Activated naive CD4-positive, alpha-beta T cell treated with anti-CD3 and anti-CD28 coated beads, Interleukin-2, amount 50 U/mL, for 24 hours (primary cell): Measurements from ENCODE around the gene DPH6.

Source experiments
- H3K27ac Mint-ChIP-seq: one replicate; pipeline ENCODE4 v1.8.0; 2021; ENCODE audit warnings: mild to moderate bottlenecking, mixed read lengths
- H3K27me3 Mint-ChIP-seq: one replicate; pipeline ENCODE4 v1.8.0; 2021; ENCODE audit warnings: mixed read lengths
- H3K36me3 Mint-ChIP-seq: one replicate; pipeline ENCODE4 v1.8.0; 2021; ENCODE audit warnings: mixed read lengths
- H3K4me1 Mint-ChIP-seq: one replicate; pipeline ENCODE4 v1.8.0; 2021; ENCODE audit warnings: mixed read lengths
- H3K4me3 Mint-ChIP-seq: one replicate; pipeline ENCODE4 v1.8.0; 2021; ENCODE audit warnings: mild to moderate bottlenecking, mixed read lengths
- H3K9me3 Mint-ChIP-seq: one replicate; pipeline ENCODE4 v1.8.0; 2021; ENCODE audit warnings: mixed read lengths

DPH6 gene

GRCh38 chr15:35550957-35551356 is 5.0 kb upstream of the DPH6 start:
- no peak overlapping the region for H3K4me3 Mint-ChIP-seq
- no peak overlapping the region for H3K27ac Mint-ChIP-seq
- no peaks in the 10 kb centered on the region for H3K36me3 Mint-ChIP-seq
- H3K9me3 Mint-ChIP-seq = no peaks in the 10 kb centered on the region
- no peaks in the 10 kb centered on the region for H3K27me3 Mint-ChIP-seq
- H3K4me1 Mint-ChIP-seq = peaks cover 11% of the 10 kb centered on the region

- Mint-ChIP-seq H3K36me3 (no peaks in the 10 kb centered on the region), H3K4me3 (no peak overlapping the region), H3K4me1 (peaks cover 22% of the 10 kb centered on the region), H3K27me3 (no peaks in the 10 kb centered on the region), H3K27ac (no peak overlapping the region), H3K9me3 (no peaks in the 10 kb centered on the region)
These were observed 3.6 kb upstream of the DPH6 start for GRCh38 chr15:35549567-35549966.

DNA sequence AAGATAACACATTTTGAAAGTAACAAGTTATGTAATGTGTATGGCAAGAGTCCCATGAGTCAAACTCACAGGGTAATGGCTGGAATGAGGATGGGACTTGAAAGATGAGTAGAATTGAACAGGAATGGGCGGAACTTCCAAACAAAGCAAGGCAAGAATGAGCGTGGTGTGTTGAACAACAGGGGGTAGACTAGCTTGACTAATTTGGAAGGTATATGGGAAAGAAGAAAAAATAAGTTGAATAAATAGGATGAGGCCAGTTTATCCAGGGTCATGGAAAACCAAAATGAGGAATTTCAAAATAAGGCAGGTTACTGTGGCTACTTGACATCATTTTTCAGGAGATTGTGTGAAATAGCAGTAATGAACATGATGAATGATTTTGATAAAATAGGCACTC is 2.5 kb upstream of the DPH6 start:
- H3K27me3 Mint-ChIP-seq = no peaks in the 10 kb centered on the region
- H3K4me3 Mint-ChIP-seq = no peak overlapping the region
- peaks cover 28% of the 10 kb centered on the region for H3K4me1 Mint-ChIP-seq
- H3K36me3 Mint-ChIP-seq = no peaks in the 10 kb centered on the region
- no peak overlapping the region for H3K27ac Mint-ChIP-seq
- no peaks in the 10 kb centered on the region for H3K9me3 Mint-ChIP-seq

GRCh38 chr15:35547775-35548364 is 1.9 kb upstream of the DPH6 start:
- Mint-ChIP-seq H3K4me1 (peaks cover 29% of the 10 kb centered on the region), H3K27me3 (no peaks in the 10 kb centered on the region), H3K4me3 (no peak overlapping the region), H3K36me3 (no peaks in the 10 kb centered on the region), H3K9me3 (no peaks in the 10 kb centered on the region), H3K27ac (peak overlapping the region; percentile 20)

DNA sequence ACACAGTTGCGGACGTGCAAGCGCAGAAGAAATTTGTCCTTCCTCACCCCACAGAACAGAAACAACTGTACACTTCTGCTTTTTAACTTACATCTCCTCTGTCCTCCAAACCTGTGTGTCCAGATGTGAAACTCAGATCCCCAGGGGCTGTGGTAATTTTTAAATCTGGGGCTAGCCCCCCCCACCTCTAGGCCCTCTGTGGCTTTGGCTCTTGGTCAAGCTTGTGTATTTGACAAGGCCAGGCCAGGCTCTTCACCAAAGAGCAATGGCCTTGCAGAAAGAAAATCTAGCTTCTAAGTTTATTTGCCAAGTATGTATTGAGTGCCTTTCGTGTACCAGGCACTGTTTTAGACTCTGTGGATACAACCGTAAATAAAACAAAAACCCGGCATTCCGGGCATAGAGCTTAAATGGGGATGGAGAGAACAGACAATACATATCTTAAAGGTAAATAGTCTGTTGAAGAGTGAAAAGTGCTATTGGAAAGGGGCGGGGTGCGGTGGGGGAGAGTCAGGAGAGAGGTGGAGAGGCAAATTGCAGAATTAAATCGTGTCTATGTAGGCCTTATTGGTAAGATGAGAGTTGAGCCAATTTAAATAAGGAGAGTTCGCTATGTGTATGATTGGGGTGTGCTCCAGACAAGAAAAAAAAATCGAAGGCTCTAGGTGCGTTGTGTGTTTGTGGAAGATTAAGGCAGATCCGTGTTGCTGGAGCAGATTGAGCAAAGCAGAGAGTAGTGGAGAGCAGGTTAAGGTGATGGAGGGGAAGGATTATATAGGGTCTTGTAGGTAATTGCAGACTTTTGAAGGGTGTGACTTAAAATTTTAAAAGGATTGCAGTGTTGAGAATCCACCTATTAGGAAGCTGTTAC is 781 bp upstream of the DPH6 start:
- Mint-ChIP-seq H3K9me3 (no peaks in the 10 kb centered on the region), H3K4me3 (peak overlapping the region; percentile 100), H3K27ac (peak overlapping the region; percentile 93), H3K27me3 (no peaks in the 10 kb centered on the region), H3K4me1 (peaks cover 29% of the 10 kb centered on the region), H3K36me3 (no peaks in the 10 kb centered on the region)

DNA sequence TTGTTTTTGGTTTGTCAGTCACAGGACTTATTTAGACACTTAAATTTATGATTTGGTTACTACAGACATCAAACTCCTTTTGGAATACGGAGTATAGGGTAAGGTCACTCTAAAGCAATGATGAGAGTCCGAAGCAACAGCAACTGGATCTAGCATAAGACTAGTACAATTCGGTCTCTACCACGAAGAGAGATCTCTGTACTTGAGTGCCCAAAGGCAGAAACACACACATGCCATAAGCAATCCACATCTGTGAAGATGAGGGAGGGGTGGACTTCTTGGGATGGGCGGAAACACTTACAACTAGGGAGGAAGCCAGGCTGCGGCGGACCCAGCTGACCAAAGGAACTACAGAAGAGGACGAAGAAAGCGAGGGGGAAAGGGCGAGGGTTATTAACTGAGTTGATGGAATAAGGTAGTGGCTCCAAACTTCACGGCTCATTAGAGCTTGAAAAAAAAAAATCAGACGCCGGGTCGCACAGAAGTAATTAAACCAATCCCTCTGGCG is 595 bp downstream of the DPH6 start:
- no peaks in the 10 kb centered on the region for H3K9me3 Mint-ChIP-seq
- peak overlapping the region; percentile 100 for H3K27ac Mint-ChIP-seq
- peaks cover 2% of the 10 kb centered on the region for H3K36me3 Mint-ChIP-seq
- peak overlapping the region; percentile 100 for H3K4me3 Mint-ChIP-seq
- H3K27me3 Mint-ChIP-seq = no peaks in the 10 kb centered on the region
- peaks cover 33% of the 10 kb centered on the region for H3K4me1 Mint-ChIP-seq

- no peak overlapping the region for H3K27ac Mint-ChIP-seq
- H3K27me3 Mint-ChIP-seq = no peaks in the 10 kb centered on the region
- H3K4me3 Mint-ChIP-seq = no peak overlapping the region
- H3K36me3 Mint-ChIP-seq = peaks cover 2% of the 10 kb centered on the region
- peaks cover 21% of the 10 kb centered on the region for H3K4me1 Mint-ChIP-seq
- H3K9me3 Mint-ChIP-seq = no peaks in the 10 kb centered on the region
These were observed 5.1 kb downstream of the DPH6 start for GRCh38 chr15:35540885-35541284.

DNA sequence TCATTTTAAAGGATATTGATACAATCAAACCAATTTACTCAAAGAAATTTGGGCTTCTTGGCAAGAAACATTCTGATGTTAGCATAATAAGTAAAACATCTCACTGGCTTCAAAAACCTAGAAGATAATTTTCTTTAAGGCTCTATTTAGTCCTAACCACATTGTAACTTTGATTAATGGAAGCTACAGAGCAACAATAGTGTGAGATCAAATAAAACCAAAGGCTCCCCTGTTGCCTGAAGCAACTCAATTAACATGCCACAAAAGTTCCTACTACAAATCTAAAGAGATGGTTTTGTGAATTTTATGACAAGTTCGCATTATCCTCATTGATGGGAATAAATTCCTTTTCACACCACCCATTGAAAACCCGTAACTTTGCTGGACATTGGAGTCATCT is 5.9 kb downstream of the DPH6 start:
- Mint-ChIP-seq H3K36me3 (peaks cover 2% of the 10 kb centered on the region), H3K4me3 (no peak overlapping the region), H3K9me3 (no peaks in the 10 kb centered on the region), H3K27ac (no peak overlapping the region), H3K27me3 (no peaks in the 10 kb centered on the region), H3K4me1 (peaks cover 17% of the 10 kb centered on the region)

DNA sequence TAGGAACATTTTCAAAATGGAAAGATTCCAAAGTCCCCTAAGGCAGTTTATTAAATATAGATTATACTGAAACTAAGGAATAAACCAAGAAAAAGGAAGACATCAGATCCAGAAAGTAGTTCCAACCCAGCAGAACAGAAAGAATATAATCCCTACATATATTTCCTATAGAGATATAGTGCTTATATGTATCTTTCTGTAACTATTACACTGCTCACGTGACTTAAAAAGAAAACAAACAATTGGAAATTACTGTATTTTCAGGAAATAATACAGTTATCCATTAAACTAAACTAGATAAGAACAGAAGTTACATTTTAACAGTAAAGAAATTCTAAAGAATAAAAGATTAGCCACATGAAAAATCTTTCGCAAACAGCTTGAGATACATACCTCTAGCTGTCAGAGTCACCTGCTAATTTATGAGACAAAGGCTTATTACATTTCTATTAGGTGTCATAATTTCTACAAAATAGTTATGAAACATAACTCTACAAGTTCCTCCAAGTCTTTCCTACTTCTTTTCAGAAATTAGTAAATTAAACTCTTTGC is 10.5 kb downstream of the DPH6 start:
- Mint-ChIP-seq H3K9me3 (peaks cover 1% of the 10 kb centered on the region), H3K27me3 (no peaks in the 10 kb centered on the region), H3K27ac (no peak overlapping the region), H3K4me3 (no peak overlapping the region), H3K4me1 (peaks cover 10% of the 10 kb centered on the region), H3K36me3 (peaks cover 16% of the 10 kb centered on the region)

GRCh38 chr15:35533130-35534110 is 12.5 kb downstream of the DPH6 start:
- no peaks in the 10 kb centered on the region for H3K27me3 Mint-ChIP-seq
- peaks cover 32% of the 10 kb centered on the region for H3K36me3 Mint-ChIP-seq
- H3K4me1 Mint-ChIP-seq = peaks cover 15% of the 10 kb centered on the region
- H3K27ac Mint-ChIP-seq = no peak overlapping the region
- H3K4me3 Mint-ChIP-seq = no peak overlapping the region
- H3K9me3 Mint-ChIP-seq = peaks cover 17% of the 10 kb centered on the region

DNA sequence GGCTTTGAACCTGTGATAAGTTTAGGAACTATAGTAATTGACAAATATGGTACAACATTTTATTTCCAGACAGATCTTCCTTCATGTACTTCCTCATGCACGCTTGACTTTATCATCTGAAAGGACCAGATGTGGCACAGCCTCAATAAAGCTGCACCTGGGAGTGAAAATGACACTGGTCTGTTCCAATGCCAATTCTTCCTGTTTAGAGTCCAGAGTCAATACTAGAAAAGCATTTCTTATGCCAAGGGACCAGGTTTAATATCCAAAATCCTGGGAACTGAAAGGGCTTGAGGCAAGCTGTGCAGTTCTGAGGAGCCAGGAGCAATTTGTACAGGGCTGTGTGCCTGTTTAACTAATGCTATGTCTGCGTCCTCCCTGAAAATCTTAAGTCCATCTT is 15.3 kb downstream of the DPH6 start:
- peaks cover 19% of the 10 kb centered on the region for H3K4me1 Mint-ChIP-seq
- no peak overlapping the region for H3K27ac Mint-ChIP-seq
- H3K27me3 Mint-ChIP-seq = no peaks in the 10 kb centered on the region
- peaks cover 42% of the 10 kb centered on the region for H3K36me3 Mint-ChIP-seq
- H3K4me3 Mint-ChIP-seq = no peak overlapping the region
- H3K9me3 Mint-ChIP-seq = peaks cover 17% of the 10 kb centered on the region

GRCh38 chr15:35529784-35530183 is 16.2 kb downstream of the DPH6 start:
- Mint-ChIP-seq H3K4me3 (no peak overlapping the region), H3K27ac (no peak overlapping the region), H3K36me3 (peaks cover 41% of the 10 kb centered on the region), H3K27me3 (no peaks in the 10 kb centered on the region), H3K9me3 (peaks cover 17% of the 10 kb centered on the region), H3K4me1 (peaks cover 15% of the 10 kb centered on the region)

GRCh38 chr15:35522061-35522460 is 23.9 kb downstream of the DPH6 start:
- Mint-ChIP-seq H3K36me3 (peaks cover 6% of the 10 kb centered on the region), H3K4me1 (peaks cover 16% of the 10 kb centered on the region), H3K9me3 (no peaks in the 10 kb centered on the region), H3K27me3 (no peaks in the 10 kb centered on the region), H3K27ac (no peak overlapping the region), H3K4me3 (no peak overlapping the region)

- Mint-ChIP-seq H3K4me3 (no peak overlapping the region), H3K4me1 (peaks cover 12% of the 10 kb centered on the region), H3K27ac (no peak overlapping the region), H3K9me3 (no peaks in the 10 kb centered on the region), H3K27me3 (no peaks in the 10 kb centered on the region), H3K36me3 (no peaks in the 10 kb centered on the region)
These were observed 26.3 kb downstream of the DPH6 start for GRCh38 chr15:35519541-35520149.

DNA sequence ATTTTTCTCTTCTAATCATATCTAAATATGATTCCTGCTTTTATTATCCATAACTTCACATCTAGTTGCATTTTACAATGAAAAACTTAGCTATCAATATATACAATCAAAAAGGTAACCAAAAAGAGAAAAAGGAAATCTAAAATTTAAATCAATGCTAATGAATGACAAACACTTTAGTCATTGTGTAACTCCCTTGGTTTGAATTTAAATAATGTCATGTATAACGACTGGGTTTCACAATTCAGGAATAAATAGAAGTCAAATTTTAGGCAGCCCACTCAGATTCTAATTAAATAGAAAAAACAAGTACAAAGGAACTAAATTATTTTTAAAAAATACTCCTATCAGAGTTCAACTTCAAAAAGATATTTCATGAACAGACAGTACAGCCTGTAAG is 26.9 kb downstream of the DPH6 start:
- H3K4me3 Mint-ChIP-seq = no peak overlapping the region
- no peaks in the 10 kb centered on the region for H3K27me3 Mint-ChIP-seq
- peaks cover 7% of the 10 kb centered on the region for H3K4me1 Mint-ChIP-seq
- no peaks in the 10 kb centered on the region for H3K9me3 Mint-ChIP-seq
- no peaks in the 10 kb centered on the region for H3K36me3 Mint-ChIP-seq
- H3K27ac Mint-ChIP-seq = no peak overlapping the region
